KMS-11 (cell line): ENCODE results near the gene RWDD4.

Source experiments
- H2AFZ ChIP-seq: fragments of 200-600 bp; sonication (generic); 2 replicates; pipeline ENCODE4 v1.6.1; 2016; ENCODE audit warnings: antibody characterized with exemption, mixed run types, low read depth
- H3K27ac ChIP-seq: fragments of 200-600 bp; sonication (generic); 2 replicates; pipeline ENCODE4 v1.6.1; 2016; ENCODE audit warnings: mild to moderate bottlenecking, mixed run types
- H3K27me3 ChIP-seq: fragments of 200-600 bp; sonication (generic); 2 replicates; pipeline ENCODE4 v1.6.1; 2017; ENCODE audit warnings: mild to moderate bottlenecking, low read depth, mixed run types, moderate library complexity; ENCODE audit not compliant: insufficient read depth
- H3K36me3 ChIP-seq: fragments of 200-600 bp; sonication (generic); 2 replicates; pipeline ENCODE4 v1.6.1; 2017; ENCODE audit warnings: mild to moderate bottlenecking, mixed run types; ENCODE audit not compliant: insufficient read depth
- H3K4me1 ChIP-seq: fragments of 200-600 bp; sonication (generic); 2 replicates; pipeline ENCODE4 v1.6.1; 2016; ENCODE audit warnings: mild to moderate bottlenecking, low read depth, mixed run types; ENCODE audit not compliant: poor library complexity, severe bottlenecking
- H3K4me2 ChIP-seq: fragments of 200-600 bp; sonication (generic); 2 replicates; pipeline ENCODE4 v1.7.0; 2016; ENCODE audit warnings: mild to moderate bottlenecking, mixed run types
- H3K4me3 ChIP-seq: fragments of 200-600 bp; sonication (generic); IDR thresholded peaks from 2 replicates; pipeline ENCODE4 v1.6.1; 2017; ENCODE audit warnings: low read depth, low read length, mixed read lengths; ENCODE audit not compliant: insufficient read depth
- H3K79me2 ChIP-seq: fragments of 200-600 bp; sonication (generic); 2 replicates; pipeline ENCODE4 v1.6.1; 2016; ENCODE audit warnings: low read depth, mixed run types; ENCODE audit not compliant: insufficient read depth
- H3K9ac ChIP-seq: fragments of 200-600 bp; sonication (generic); 2 replicates; pipeline ENCODE4 v1.6.1; 2016; ENCODE audit warnings: mild to moderate bottlenecking, mixed run types
- H4K20me1 ChIP-seq: fragments of 200-600 bp; sonication (generic); 2 replicates; pipeline ENCODE4 v1.6.1; 2016; ENCODE audit warnings: mild to moderate bottlenecking, mixed run types; ENCODE audit not compliant: insufficient read depth
- TF ChIP-seq, protein P1 (sequence below): fragments of 200-600 bp; sonication (generic); conservative IDR thresholded peaks from 2 replicates; pipeline ENCODE4 v1.6.1; 2017; ENCODE audit warnings: low read depth, mild to moderate bottlenecking, antibody characterized with exemption, low read length, moderate library complexity, mixed read lengths

The RWDD4 gene

GRCh38 chr4:183617075-183617474, 41.9 kb downstream of the RWDD4 start:
- no peak overlapping the region for H3K27ac ChIP-seq
- H3K4me3 ChIP-seq, result no peak overlapping the region
- no peak overlapping the region for H2AFZ ChIP-seq
- H4K20me1 ChIP-seq, result no peaks in the 10 kb centered on the region
- TF ChIP-seq, protein P1, sequence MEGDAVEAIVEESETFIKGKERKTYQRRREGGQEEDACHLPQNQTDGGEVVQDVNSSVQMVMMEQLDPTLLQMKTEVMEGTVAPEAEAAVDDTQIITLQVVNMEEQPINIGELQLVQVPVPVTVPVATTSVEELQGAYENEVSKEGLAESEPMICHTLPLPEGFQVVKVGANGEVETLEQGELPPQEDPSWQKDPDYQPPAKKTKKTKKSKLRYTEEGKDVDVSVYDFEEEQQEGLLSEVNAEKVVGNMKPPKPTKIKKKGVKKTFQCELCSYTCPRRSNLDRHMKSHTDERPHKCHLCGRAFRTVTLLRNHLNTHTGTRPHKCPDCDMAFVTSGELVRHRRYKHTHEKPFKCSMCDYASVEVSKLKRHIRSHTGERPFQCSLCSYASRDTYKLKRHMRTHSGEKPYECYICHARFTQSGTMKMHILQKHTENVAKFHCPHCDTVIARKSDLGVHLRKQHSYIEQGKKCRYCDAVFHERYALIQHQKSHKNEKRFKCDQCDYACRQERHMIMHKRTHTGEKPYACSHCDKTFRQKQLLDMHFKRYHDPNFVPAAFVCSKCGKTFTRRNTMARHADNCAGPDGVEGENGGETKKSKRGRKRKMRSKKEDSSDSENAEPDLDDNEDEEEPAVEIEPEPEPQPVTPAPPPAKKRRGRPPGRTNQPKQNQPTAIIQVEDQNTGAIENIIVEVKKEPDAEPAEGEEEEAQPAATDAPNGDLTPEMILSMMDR, result no peak
- H3K27me3 ChIP-seq, result no peaks in the 10 kb centered on the region
- no peaks in the 10 kb centered on the region for H3K4me1 ChIP-seq
- no peaks in the 10 kb centered on the region for H3K79me2 ChIP-seq
- H3K36me3 ChIP-seq, result no peaks in the 10 kb centered on the region
- no peak overlapping the region for H3K4me2 ChIP-seq
- no peak overlapping the region for H3K9ac ChIP-seq

- Histone ChIP-seq H4K20me1 (no peaks in the 10 kb centered on the region), H3K27ac (no peak overlapping the region), H2AFZ (no peak overlapping the region), H3K4me2 (no peak overlapping the region), H3K4me1 (no peaks in the 10 kb centered on the region), H3K79me2 (no peaks in the 10 kb centered on the region), H3K4me3 (no peak overlapping the region), H3K27me3 (no peaks in the 10 kb centered on the region), H3K36me3 (no peaks in the 10 kb centered on the region), H3K9ac (no peak overlapping the region)
- TF ChIP-seq, protein P1, result no peak
Measured at GRCh38 chr4:183612329-183613250, 46.4 kb downstream of the RWDD4 start.

DNA sequence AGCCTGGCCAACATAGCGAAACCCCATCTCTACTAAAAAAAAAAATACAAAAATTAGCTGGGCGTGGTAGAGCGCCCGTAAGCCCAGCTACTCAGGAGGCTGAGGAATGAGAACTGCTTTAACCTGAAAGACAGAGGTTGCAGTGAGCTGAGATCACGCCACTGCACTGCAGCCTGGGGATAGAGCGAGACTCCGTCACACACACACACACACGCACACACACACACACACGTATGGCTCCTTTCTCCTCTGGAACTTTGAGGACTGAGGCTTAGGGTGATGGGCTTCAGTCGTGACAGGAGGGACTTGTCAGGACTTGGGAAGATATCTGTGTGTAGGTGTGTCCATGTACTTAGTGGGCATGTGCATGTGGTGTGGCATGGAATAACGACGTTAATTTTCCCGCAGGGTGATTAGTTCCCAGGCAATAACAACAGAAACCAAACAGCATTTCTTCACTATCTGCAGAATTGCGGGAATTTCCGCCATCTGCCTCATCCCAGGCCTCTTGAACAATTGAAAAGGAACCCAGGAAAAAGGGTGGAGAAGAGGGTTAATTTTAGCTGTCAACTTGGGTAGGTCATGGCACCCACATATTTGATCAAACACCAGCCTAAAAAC, 47.7 kb downstream of the RWDD4 start:
- no peaks in the 10 kb centered on the region for H3K79me2 ChIP-seq
- H3K9ac ChIP-seq, result no peak overlapping the region
- H3K4me3 ChIP-seq, result no peak overlapping the region
- TF ChIP-seq, protein P1, result no peak
- H3K36me3 ChIP-seq, result no peaks in the 10 kb centered on the region
- no peak overlapping the region for H2AFZ ChIP-seq
- no peaks in the 10 kb centered on the region for H4K20me1 ChIP-seq
- H3K27me3 ChIP-seq, result no peaks in the 10 kb centered on the region
- no peak overlapping the region for H3K27ac ChIP-seq
- no peaks in the 10 kb centered on the region for H3K4me1 ChIP-seq
- no peak overlapping the region for H3K4me2 ChIP-seq

- Histone ChIP-seq H3K36me3 (no peaks in the 10 kb centered on the region), H3K4me3 (no peak overlapping the region), H3K4me1 (no peaks in the 10 kb centered on the region), H3K27me3 (no peaks in the 10 kb centered on the region), H2AFZ (no peak overlapping the region), H3K4me2 (no peak overlapping the region), H4K20me1 (no peaks in the 10 kb centered on the region), H3K27ac (no peak overlapping the region), H3K9ac (no peak overlapping the region), H3K79me2 (no peaks in the 10 kb centered on the region)
- TF ChIP-seq, protein P1, result no peak
Measured at GRCh38 chr4:183610613-183611012, 48.4 kb downstream of the RWDD4 start.
